Cerebellar nuclear complex (tissue), 1 donor: ENCODE results near the gene ZGLP1.
A peak's percentile ranks its signal among the peaks of the same experiment; 100 is the strongest.

ENCODE experiments used
- DNase-seq, 2 experiments: peaks; one replicate each; lab custom pipeline; 2025; lab: John Stamatoyannopoulos, UW

The ZGLP1 gene

GRCh38 chr19:10327793-10328192 lies 18.2 kb upstream of the ZGLP1 start:
- no peak for DNase-seq

- DNase-seq = no peak
Measured at GRCh38 chr19:10325732-10326131, 16.1 kb upstream of the ZGLP1 start.

GRCh38 chr19:10321874-10322835 lies 12.5 kb upstream of the ZGLP1 start:
- no peak for DNase-seq

- no peak for DNase-seq
Measured at GRCh38 chr19:10321417-10321797, 11.8 kb upstream of the ZGLP1 start.

GRCh38 chr19:10320602-10321416 lies 11.2 kb upstream of the ZGLP1 start:
- no peak for DNase-seq

- DNase-seq = no peak
Measured at GRCh38 chr19:10318807-10319682, 9.4 kb upstream of the ZGLP1 start.

- DNase-seq = no peak
Measured at GRCh38 chr19:10317857-10318462, 8.3 kb upstream of the ZGLP1 start.

GRCh38 chr19:10317045-10317856 lies 7.6 kb upstream of the ZGLP1 start:
- no peak for DNase-seq

GRCh38 chr19:10316229-10317044 lies 6.8 kb upstream of the ZGLP1 start:
- no peak for DNase-seq

- peak in 1 of 2 experiments; percentile 59 for DNase-seq
Measured at GRCh38 chr19:10315335-10316214, 6.0 kb upstream of the ZGLP1 start, which contains the start of gene FDX2. FDX2 (minus strand) TSS chr19:10316015; CDS start chr19:10315996, 19 bp downstream.

GRCh38 chr19:10306327-10306726 lies 3.3 kb downstream of the ZGLP1 start:
- no peak for DNase-seq

- DNase-seq = no peak
Measured at GRCh38 chr19:10305139-10305806, 4.3 kb downstream of the ZGLP1 start.

GRCh38 chr19:10299545-10300458 lies 9.8 kb downstream of the ZGLP1 start:
- DNase-seq = no peak

GRCh38 chr19:10295847-10296591 lies 13.6 kb downstream of the ZGLP1 start:
- DNase-seq = no peak

GRCh38 chr19:10295305-10295846 lies 14.2 kb downstream of the ZGLP1 start:
- no peak for DNase-seq

- DNase-seq = no peak
Measured at GRCh38 chr19:10294368-10294697, 15.3 kb downstream of the ZGLP1 start.
